Body of pancreas (tissue), 4 donors: ENCODE measurements around the gene SNX24. TPM values are rescaled to one million over a fixed set of nuclear protein-coding genes. Genes with fewer than 3 reads are reported as not detected.

Experiments used
- ATAC-seq: fragments of 150-250 bp; one replicate; pipeline ENCODE4 v1.9.1; 2016
- DNase-seq, 4 donors: peaks; one replicate each; pipeline ENCODE4 v3.0.0-alpha.2; 2019
- H3K27ac ChIP-seq, 4 donors: fragments of 200-600 bp; sonication (generic); 1 replicate in 3 of 4; 2 replicates in 1 of 4; pipeline versions ENCODE4 v1.5.1 to v1.6.1; 2016 to 2019; ENCODE audit warnings: mild to moderate bottlenecking in 1 of 4, mixed read lengths in 1 of 4, moderate library complexity in 1 of 4
- H3K27me3 ChIP-seq, 2 donors: fragments of 200-600 bp; sonication (generic); one replicate each; pipeline ENCODE4 v1.6.0; 2016; ENCODE audit warnings: mild to moderate bottlenecking in 1 of 2
- H3K36me3 ChIP-seq, 2 donors: fragments of 200-600 bp; sonication (generic); replicated peaks in 1 of 2; 2 replicates each; pipeline ENCODE4 v1.5.1; 2016; ENCODE audit warnings: low read depth in 2 of 2; ENCODE audit not compliant: insufficient read depth in 1 of 2
- H3K4me1 ChIP-seq: fragments of 200-600 bp; sonication (generic); one replicate; pipeline ENCODE4 v1.6.0; 2016
- H3K4me3 ChIP-seq, 2 donors: fragments of 200-600 bp; sonication (generic); 1 replicate in 1 of 2; 2 replicates in 1 of 2; pipeline ENCODE4 v1.5.1; 2016 to 2019
- H3K9me3 ChIP-seq, 3 donors: fragments of 200-600 bp; sonication (generic); 1 replicate in 2 of 3; 2 replicates in 1 of 3; pipeline ENCODE4 v1.5.1; 2016
- POLR2A ChIP-seq, 3 donors: fragments of 450-650 bp; IDR thresholded peaks; one replicate each; pipeline ENCODE4 v1.6.1; 2016; ENCODE audit warnings: antibody characterized with exemption in 3 of 3, mild to moderate bottlenecking in 2 of 3
- WGBS, 2 donors: methylation state at CpG; one replicate each; pipeline ENCODE4 v1.1.5; 2017; 5-methylcytosine and 5-hydroxymethylcytosine counted together
- intact Hi-C: fragments of 100-400 bp; cut with DNase I; formaldehyde crosslinking; loops from one replicate; pipeline ENCODE4 v1.15.1; 2023
- total RNA-seq, 2 donors: library from RNA; depleted of rRNA; stranded (reverse); fragments of >200 nt; gene quantifications; one replicate each; pipeline ENCODE4 v1.1.0, GENCODE V29; 2016
- TF ChIP-seq, protein P1 (sequence below), 7 experiments: fragments of 450-650 bp in 4 of 7; fragments of 200-600 bp in 3 of 7; sonication (generic) in 3 of 7; IDR thresholded peaks; one replicate each; pipeline ENCODE4 v1.5.1; 2016 to 2019; ENCODE audit warnings: antibody characterized with exemption in 7 of 7

SNX24 gene
- total RNA-seq, 2 donors from 2014 or later: 6.7 to 19.1 TPM

DNA sequence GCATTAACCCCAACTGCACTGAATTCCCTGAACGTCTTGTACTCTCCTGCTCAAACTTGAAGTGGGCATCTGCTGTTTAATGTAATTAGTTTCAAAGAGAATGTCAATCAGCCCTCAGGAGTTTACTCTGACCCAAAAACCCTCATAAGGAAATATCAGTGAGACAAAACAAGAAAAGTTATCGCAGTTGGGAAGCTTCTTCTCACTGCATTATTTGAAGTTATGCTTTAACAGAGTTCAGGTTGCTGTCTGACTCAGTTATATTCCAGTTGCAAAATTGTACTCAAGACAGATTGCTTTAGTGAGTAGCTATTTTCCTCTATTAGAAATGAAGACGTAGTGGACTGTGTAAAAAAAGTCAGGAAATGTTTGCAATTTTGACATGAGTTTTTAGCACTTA, 139.0 kb downstream of the SNX24 start:
- Histone ChIP-seq H3K4me3 (no peak overlapping the region), H3K36me3 (no peaks in the 10 kb centered on the region), H3K27ac (no peak overlapping the region), H3K4me1 (peaks cover 3% of the 10 kb centered on the region), H3K9me3 (no peaks in the 10 kb centered on the region), H3K27me3 (no peaks in the 10 kb centered on the region)
- WGBS, 2 donors: 94 to 95% methylated on average over 3 of the region's 3 CpGs
- no peak for ATAC-seq
- TF ChIP-seq, protein P1, sequence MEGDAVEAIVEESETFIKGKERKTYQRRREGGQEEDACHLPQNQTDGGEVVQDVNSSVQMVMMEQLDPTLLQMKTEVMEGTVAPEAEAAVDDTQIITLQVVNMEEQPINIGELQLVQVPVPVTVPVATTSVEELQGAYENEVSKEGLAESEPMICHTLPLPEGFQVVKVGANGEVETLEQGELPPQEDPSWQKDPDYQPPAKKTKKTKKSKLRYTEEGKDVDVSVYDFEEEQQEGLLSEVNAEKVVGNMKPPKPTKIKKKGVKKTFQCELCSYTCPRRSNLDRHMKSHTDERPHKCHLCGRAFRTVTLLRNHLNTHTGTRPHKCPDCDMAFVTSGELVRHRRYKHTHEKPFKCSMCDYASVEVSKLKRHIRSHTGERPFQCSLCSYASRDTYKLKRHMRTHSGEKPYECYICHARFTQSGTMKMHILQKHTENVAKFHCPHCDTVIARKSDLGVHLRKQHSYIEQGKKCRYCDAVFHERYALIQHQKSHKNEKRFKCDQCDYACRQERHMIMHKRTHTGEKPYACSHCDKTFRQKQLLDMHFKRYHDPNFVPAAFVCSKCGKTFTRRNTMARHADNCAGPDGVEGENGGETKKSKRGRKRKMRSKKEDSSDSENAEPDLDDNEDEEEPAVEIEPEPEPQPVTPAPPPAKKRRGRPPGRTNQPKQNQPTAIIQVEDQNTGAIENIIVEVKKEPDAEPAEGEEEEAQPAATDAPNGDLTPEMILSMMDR (IDR thresholded peaks at IDR 0.05): no peak
- no peak for TF ChIP-seq POLR2A (IDR thresholded peaks at IDR 0.05)
- intact Hi-C loops: no loop called here
- DNase-seq: no peak

DNA sequence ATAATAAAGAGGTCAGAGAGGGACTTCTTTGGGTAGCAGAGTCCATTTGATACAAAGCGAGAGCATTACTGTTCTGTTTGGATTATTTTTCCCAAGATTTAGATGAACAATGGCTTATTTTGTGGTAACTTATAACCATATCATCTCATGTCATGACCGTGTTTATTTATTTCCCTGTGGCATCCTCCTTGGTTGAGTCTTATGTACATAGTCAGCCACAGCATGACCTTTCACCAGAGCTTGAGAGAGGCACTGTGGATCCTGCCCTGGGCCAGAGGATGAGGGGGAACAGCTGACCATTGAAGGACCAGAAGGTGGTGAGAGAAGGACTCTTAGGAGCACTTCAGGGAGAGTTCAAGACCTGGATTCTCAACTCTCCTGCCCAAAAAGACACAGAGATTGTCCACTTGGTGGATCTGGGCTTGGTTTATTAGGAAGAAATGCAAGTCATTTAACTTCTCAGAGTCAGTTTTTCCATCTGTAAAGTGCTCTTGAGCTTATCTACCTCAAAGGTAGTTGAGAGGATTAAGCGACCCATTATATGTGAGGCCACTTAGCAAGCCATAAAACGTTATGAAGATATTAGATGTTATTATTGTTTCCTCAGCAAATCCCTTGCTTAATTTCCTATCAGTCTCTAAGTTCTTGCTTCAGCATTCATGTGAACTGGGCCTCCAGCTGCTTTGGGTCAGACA, 139.7 kb downstream of the SNX24 start:
- no peak for DNase-seq
- no peaks in the 10 kb centered on the region for H3K36me3 ChIP-seq
- H3K27ac ChIP-seq: no peak overlapping the region
- no peak for TF ChIP-seq POLR2A (IDR thresholded peaks at IDR 0.05)
- TF ChIP-seq, protein P1 (IDR thresholded peaks at IDR 0.05): no peak
- no peak for ATAC-seq
- no peaks in the 10 kb centered on the region for H3K9me3 ChIP-seq
- 85 to 89% methylated on average over 4 of the region's 4 CpGs for WGBS, 2 donors
- no peak overlapping the region for H3K4me3 ChIP-seq
- H3K27me3 ChIP-seq: no peaks in the 10 kb centered on the region
- intact Hi-C loops: no loop called here
- no peaks in the 10 kb centered on the region for H3K4me1 ChIP-seq

DNA sequence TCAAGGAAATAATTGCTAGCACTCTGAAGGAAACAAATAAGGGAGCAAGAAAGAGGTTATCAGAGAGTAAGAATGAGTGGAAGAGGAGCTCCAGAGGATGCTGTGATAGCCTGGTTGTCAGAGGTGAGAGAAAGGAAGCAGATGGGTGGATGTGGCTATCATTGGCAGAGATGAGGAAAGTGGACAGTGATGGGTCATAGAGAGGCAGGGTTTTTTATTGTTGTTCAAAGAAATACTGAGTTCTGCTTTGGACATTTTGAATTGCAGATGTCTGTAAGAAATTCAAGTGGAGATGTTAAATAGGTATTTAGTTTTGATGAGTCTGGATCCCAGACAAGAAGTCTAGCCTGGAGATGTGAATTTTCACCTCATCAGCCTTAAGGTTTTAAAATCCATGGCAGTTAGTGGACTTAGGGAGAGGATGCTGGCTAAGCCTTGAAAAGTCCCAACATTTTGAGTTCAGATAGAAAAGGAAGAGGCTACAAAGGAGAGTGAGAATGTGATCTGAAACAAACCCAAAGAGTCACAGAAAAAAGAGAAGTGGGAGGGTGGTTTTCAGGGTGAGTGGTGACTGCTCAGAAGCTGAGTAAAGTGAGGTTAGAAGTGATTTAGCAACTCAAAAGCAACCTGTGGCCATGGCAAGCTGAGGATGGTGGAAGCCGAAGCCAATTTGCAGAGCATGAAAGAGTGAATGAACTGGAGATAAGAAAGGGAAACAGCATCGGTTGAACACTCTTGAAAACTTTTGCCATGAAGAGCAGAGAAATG, 140.7 kb downstream of the SNX24 start:
- WGBS, 2 donors: 92 to 98% methylated on average over 2 of the region's 2 CpGs
- H3K9me3 ChIP-seq: no peaks in the 10 kb centered on the region
- intact Hi-C loops: no loop called here

DNA sequence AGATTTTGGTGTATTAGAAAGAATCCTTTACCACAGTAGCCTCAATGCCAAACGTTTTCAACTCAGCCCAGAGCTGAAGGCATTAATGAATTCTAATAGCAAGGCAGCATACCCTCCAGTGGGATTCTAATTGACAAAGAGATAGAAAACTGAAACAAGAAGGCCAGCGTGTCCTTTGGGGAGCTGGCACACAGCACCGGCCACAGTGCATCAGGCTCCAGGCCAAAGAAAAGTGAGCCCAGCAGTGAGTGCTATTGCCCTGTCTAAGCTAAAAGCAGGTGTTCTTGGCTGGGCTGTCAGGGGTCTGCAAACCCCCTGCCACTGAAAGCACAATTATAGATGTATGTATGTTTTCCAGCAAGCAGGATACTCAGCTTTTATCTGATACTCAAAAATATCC, 150.7 kb downstream of the SNX24 start:
- Histone ChIP-seq H3K4me1 (no peaks in the 10 kb centered on the region), H3K4me3 (no peak overlapping the region), H3K9me3 (no peaks in the 10 kb centered on the region), H3K27me3 (no peaks in the 10 kb centered on the region), H3K27ac (no peak overlapping the region), H3K36me3 (no peaks in the 10 kb centered on the region)
- intact Hi-C loops: no loop called here
- no peak for TF ChIP-seq POLR2A (IDR thresholded peaks at IDR 0.05)
- TF ChIP-seq, protein P1 (IDR thresholded peaks at IDR 0.05): no peak
- 60 to 65% methylated on average over 3 of the region's 3 CpGs for WGBS, 2 donors
- ATAC-seq (no peak), DNase-seq (no peak)

More for the DNA sequence above, 140.7 kb downstream of the SNX24 start:
- no peaks in the 10 kb centered on the region for H3K36me3 ChIP-seq
- DNase-seq (no peak), ATAC-seq (no peak)
- TF ChIP-seq, protein P1 (IDR thresholded peaks at IDR 0.05): no peak
- TF ChIP-seq POLR2A (IDR thresholded peaks at IDR 0.05): no peak
- no peaks in the 10 kb centered on the region for H3K27me3 ChIP-seq
- H3K4me1 ChIP-seq: no peaks in the 10 kb centered on the region
- H3K27ac ChIP-seq: no peak overlapping the region
- no peak overlapping the region for H3K4me3 ChIP-seq
